Stimulated activated CD4-positive, alpha-beta T cell treated with anti-CD3 and anti-CD28 coated beads, Interleukin-1b, Interleukin-23, amount 100 ng/mL, for 48 hours (primary cell): ENCODE measurements around the gene SERPINB6.
"Not testable (repeated sequence)": the region's sequence is repeated elsewhere in the genome, so short reads cannot be mapped to it uniquely, and the experiment has no call there.

Experiments
- DNase-seq: peaks from one replicate; pipeline ENCODE4 v3.0.0-alpha.2; 2020

Gene SERPINB6

GRCh38 chr6:2971420-2972218 lies at the start of gene SERPINB6:
Gene SERPINB6, minus strand, starts transcription at chr6:2971567. Its CDS starts 12,235 bp downstream, at chr6:2959332.
- peak; percentile 36 for DNase-seq

- DNase-seq = no peak
Measured at GRCh38 chr6:3019749-3020320, 48.5 kb upstream of the SERPINB6 start.

- DNase-seq = no peak
Measured at GRCh38 chr6:3019065-3019464, 47.7 kb upstream of the SERPINB6 start.

- DNase-seq = no peak
Measured at GRCh38 chr6:3017304-3017703, 45.9 kb upstream of the SERPINB6 start.

GRCh38 chr6:3016473-3017280 lies 45.3 kb upstream of the SERPINB6 start:
- no peak for DNase-seq

- DNase-seq = no peak
Measured at GRCh38 chr6:3015144-3015543, 43.8 kb upstream of the SERPINB6 start.

- DNase-seq = no peak
Measured at GRCh38 chr6:3014675-3015066, 43.3 kb upstream of the SERPINB6 start.

GRCh38 chr6:3013901-3014674 lies 42.7 kb upstream of the SERPINB6 start:
- no peak for DNase-seq

- no peak for DNase-seq
Measured at GRCh38 chr6:3013486-3013885, 42.1 kb upstream of the SERPINB6 start.

- DNase-seq = no peak
Measured at GRCh38 chr6:3011592-3011991, 40.2 kb upstream of the SERPINB6 start.

- DNase-seq = no peak
Measured at GRCh38 chr6:3011158-3011557, 39.8 kb upstream of the SERPINB6 start.

GRCh38 chr6:3009930-3010329 lies 38.6 kb upstream of the SERPINB6 start:
- DNase-seq = no peak

- not testable (repeated sequence) for DNase-seq
Measured at GRCh38 chr6:3008712-3009265, 37.4 kb upstream of the SERPINB6 start.

GRCh38 chr6:3007571-3007970 lies 36.2 kb upstream of the SERPINB6 start:
- DNase-seq = no peak

GRCh38 chr6:3006476-3006875 lies 35.1 kb upstream of the SERPINB6 start:
- DNase-seq = no peak

GRCh38 chr6:3005874-3006273 lies 34.5 kb upstream of the SERPINB6 start:
- no peak for DNase-seq

GRCh38 chr6:3005077-3005476 lies 33.7 kb upstream of the SERPINB6 start:
- DNase-seq = no peak

GRCh38 chr6:3003226-3003625 lies 31.9 kb upstream of the SERPINB6 start:
- DNase-seq = not testable (repeated sequence)

- DNase-seq = no peak
Measured at GRCh38 chr6:3001773-3002293, 30.5 kb upstream of the SERPINB6 start.

- DNase-seq = no peak
Measured at GRCh38 chr6:3001146-3001772, 29.9 kb upstream of the SERPINB6 start.

- peak; percentile 90 for DNase-seq
Measured at GRCh38 chr6:2999618-3000557, 28.5 kb upstream of the SERPINB6 start, which contains the start of gene NQO2. Gene NQO2, plus strand, starts transcription at chr6:2999894. Its CDS starts 6,659 bp downstream, at chr6:3006553.
